IMR-90 (cell line): Measurements from ENCODE around the gene WNT9B. TPM values are rescaled to one million over a fixed set of nuclear protein-coding genes. Genes with fewer than 3 reads are reported as not detected.

Source experiments
- ATAC-seq: fragments of 200-7000 bp; cut with Tn5 transposase; 2 replicates; pipeline ENCODE4 v1.9.1; 2020; ENCODE audit warnings: low read depth, mild to moderate bottlenecking, moderate library complexity
- Bru-seq: library from RNA; stranded (reverse); fragments of 400-500 nt; gene quantifications from one replicate; lab custom pipeline; 2021; lab: Mats Ljungman, UMichigan
- BruChase-seq, 2 experiments: library from RNA; stranded (reverse); fragments of 400-500 nt; gene quantifications; one replicate each; lab custom pipeline; 2021; lab: Mats Ljungman, UMichigan
- BruUV-seq: library from RNA; stranded (reverse); fragments of 400-500 nt; replicated peaks from 2 replicates; lab custom pipeline; 2021; lab: Mats Ljungman, UMichigan
- CTCF ChIA-PET: fragments of 300-600 bp; formaldehyde crosslinking; extraction: SDS; loops from one replicate; lab custom pipeline; 2021; ENCODE audit warnings: antibody characterized with exemption; lab: Yijun Ruan, JAX
- POLR2A ChIA-PET: fragments of 300-600 bp; sonication (Branson Sonifier 250); formaldehyde crosslinking; loops from one replicate; lab custom pipeline; 2022; ENCODE audit warnings: antibody characterized with exemption; ENCODE audit not compliant: unreplicated experiment; lab: Charles Lee
- DNase-seq: peaks from one replicate; pipeline ENCODE4 v3.0.0; 2013
- H2AFZ ChIP-seq: replicated peaks from 2 replicates; pipeline ENCODE3; 2013; ENCODE audit warnings: low read length, mild to moderate bottlenecking; ENCODE audit not compliant: poor library complexity
- H2AK5ac ChIP-seq: 2 replicates; pipeline ENCODE4 v1.6.1; 2013; ENCODE audit warnings: low read depth, low read length, inconsistent platforms
- H2AK9ac ChIP-seq: replicated peaks from 2 replicates; pipeline ENCODE3; 2013; ENCODE audit warnings: mild to moderate bottlenecking, low read depth, low read length, moderate library complexity; ENCODE audit not compliant: poor library complexity
- H2BK120ac ChIP-seq: 2 replicates; pipeline ENCODE4 v1.6.1; 2013; ENCODE audit warnings: low read depth, low read length, inconsistent platforms
- H2BK15ac ChIP-seq: 3 replicates; pipeline ENCODE4 v1.6.1; 2013; ENCODE audit warnings: low read depth, low read length, inconsistent platforms
- H2BK20ac ChIP-seq: 2 replicates; pipeline ENCODE4 v1.6.1; 2013; ENCODE audit warnings: low read depth, mild to moderate bottlenecking, inconsistent platforms, low read length, moderate library complexity
- H2BK5ac ChIP-seq: 2 replicates; pipeline ENCODE4 v1.6.1; 2013; ENCODE audit warnings: mild to moderate bottlenecking, low read depth, low read length, inconsistent platforms; ENCODE audit not compliant: poor library complexity, severe bottlenecking
- H3K14ac ChIP-seq: replicated peaks from 2 replicates; pipeline ENCODE4 v1.6.1; 2013; ENCODE audit warnings: low read depth, low read length, inconsistent platforms
- H3K18ac ChIP-seq: 2 replicates; pipeline ENCODE4 v1.6.1; 2013; ENCODE audit warnings: low read depth, low read length, control low read depth
- H3K23ac ChIP-seq: 2 replicates; pipeline ENCODE4 v1.6.1; 2013; ENCODE audit warnings: low read depth, low read length, inconsistent platforms
- H3K27ac ChIP-seq: 2 replicates; pipeline ENCODE4 v1.5.1; 2013; ENCODE audit warnings: mild to moderate bottlenecking, control low read depth, low read length; ENCODE audit not compliant: insufficient read depth
- H3K27me3 ChIP-seq: 2 replicates; pipeline ENCODE4 v1.6.1; 2013; ENCODE audit warnings: low read length; ENCODE audit not compliant: control insufficient read depth, insufficient read depth
- H3K36me3 ChIP-seq: 2 replicates; pipeline ENCODE4 v1.6.1; 2013; ENCODE audit warnings: low read length, mixed read lengths; ENCODE audit not compliant: control insufficient read depth, insufficient read depth
- H3K4ac ChIP-seq: 2 replicates; pipeline ENCODE4 v1.6.1; 2013; ENCODE audit warnings: low read depth, low read length, inconsistent platforms
- H3K4me1 ChIP-seq: 2 replicates; pipeline ENCODE4 v1.6.1; 2013; ENCODE audit warnings: low read length, mixed read lengths; ENCODE audit not compliant: control insufficient read depth, insufficient read depth
- H3K4me2 ChIP-seq: 2 replicates; pipeline ENCODE4 v1.6.1; 2013; ENCODE audit warnings: low read depth, mild to moderate bottlenecking, control low read depth, low read length, moderate library complexity
- H3K4me3 ChIP-seq: 2 replicates; pipeline ENCODE4 v1.5.1; 2013; ENCODE audit warnings: low read depth, mild to moderate bottlenecking, control low read depth, low read length, moderate library complexity; ENCODE audit not compliant: insufficient read depth
- H3K56ac ChIP-seq: 2 replicates; pipeline ENCODE4 v1.6.1; 2013; ENCODE audit warnings: low read length, inconsistent platforms; ENCODE audit not compliant: insufficient read depth; ENCODE audit errors: extremely low read depth
- H3K79me1 ChIP-seq, 2 experiments: 2 replicates each; pipeline ENCODE4 v1.6.1; 2013; ENCODE audit warnings: low read length in 2 of 2, inconsistent platforms in 1 of 2, low read depth in 1 of 2
- H3K9ac ChIP-seq: 2 replicates; pipeline ENCODE4 v1.6.1; 2013; ENCODE audit warnings: low read depth, low read length, control low read depth
- H3K9me1 ChIP-seq: 2 replicates; pipeline ENCODE4 v1.6.1; 2013; ENCODE audit warnings: low read length, inconsistent platforms; ENCODE audit not compliant: insufficient read depth
- H3K9me3 ChIP-seq: 2 replicates; pipeline ENCODE4 v1.6.1; 2013; ENCODE audit warnings: low read length; ENCODE audit not compliant: control insufficient read depth, insufficient read depth
- H4K20me1 ChIP-seq: 2 replicates; pipeline ENCODE4 v1.6.1; 2013; ENCODE audit warnings: low read length, inconsistent platforms; ENCODE audit not compliant: insufficient read depth
- H4K5ac ChIP-seq: 2 replicates; pipeline ENCODE4 v1.6.1; 2013; ENCODE audit warnings: mild to moderate bottlenecking, low read depth, low read length, control low read depth
- H4K8ac ChIP-seq, 2 experiments: 2 replicates each; pipeline ENCODE4 v1.6.1; 2013; ENCODE audit warnings: low read depth in 2 of 2, low read length in 2 of 2, control low read depth in 1 of 2, inconsistent platforms in 1 of 2
- H4K91ac ChIP-seq: 2 replicates; pipeline ENCODE4 v1.6.1; 2013; ENCODE audit warnings: low read depth, low read length, inconsistent platforms; ENCODE audit not compliant: insufficient read depth
- CEBPB ChIP-seq: IDR thresholded peaks from 2 replicates; pipeline ENCODE4 v1.6.1; 2012; ENCODE audit warnings: low read depth, low read length, improper control_type of control experiment
- MAFK ChIP-seq: IDR thresholded peaks from 2 replicates; pipeline ENCODE4 v1.6.1; 2012; ENCODE audit warnings: low read depth, low read length, improper control_type of control experiment
- POLR2A ChIP-seq: IDR thresholded peaks from 2 replicates; pipeline ENCODE4 v1.6.1; 2012; ENCODE audit warnings: mild to moderate bottlenecking, low read depth, low read length
- WGBS, 2 experiments: methylation state at CpG; one replicate each; pipeline versions ENCODE4 v1.1.5 to v1.1.7; 2013; ENCODE audit warnings: missing lambda C conversion rate in 2 of 2; ENCODE audit not compliant: insufficient read length in 1 of 2; ENCODE audit errors: extremely low coverage in 2 of 2; 5-methylcytosine and 5-hydroxymethylcytosine counted together
- dilution Hi-C: fragments of 300-500 bp; cut with HindIII; formaldehyde crosslinking; loops from one replicate; pipeline ENCODE4 v1.14.3; 2018; ENCODE audit warnings: low sequenced_read_pairs; ENCODE audit not compliant: unreplicated experiment
- in situ Hi-C: fragments of 300-500 bp; cut with MboI; formaldehyde crosslinking; loops from 3 replicates; pipeline ENCODE4 v1.14.3; 2019; ENCODE audit warnings: low sequenced_read_pairs, inconsistent platforms, mixed read lengths
- intact Hi-C: fragments of 100-400 bp; cut with micrococcal nuclease; formaldehyde crosslinking; loops from 2 replicates; pipeline ENCODE4 v1.10.0; 2022
- long read RNA-seq: library from polyadenylated mRNA; unstranded; transcript quantifications from one replicate; pipeline ENCODE4 v2.0.0, GENCODE V29; 2021; ENCODE audit not compliant: unreplicated experiment
- polyA plus RNA-seq, 3 experiments: library from polyadenylated mRNA; depleted of rRNA; stranded (reverse); fragments of >200 nt; gene quantifications; 2 replicates each; pipeline ENCODE4 v1.2.3, GENCODE V29; 2012; ENCODE audit warnings: low replicate concordance in 1 of 3
- total RNA-seq: library from RNA; depleted of rRNA; stranded (reverse); fragments of >200 nt; gene quantifications from 2 replicates; pipeline ENCODE4 v1.2.3, GENCODE V29; 2012; rRNA removed
- TF ChIP-seq, protein P1 (sequence below): conservative IDR thresholded peaks from 2 replicates; pipeline ENCODE4 v1.5.1; 2012; ENCODE audit warnings: mild to moderate bottlenecking, low read depth, low read length, improper control_type of control experiment

WNT9B gene, protein sequence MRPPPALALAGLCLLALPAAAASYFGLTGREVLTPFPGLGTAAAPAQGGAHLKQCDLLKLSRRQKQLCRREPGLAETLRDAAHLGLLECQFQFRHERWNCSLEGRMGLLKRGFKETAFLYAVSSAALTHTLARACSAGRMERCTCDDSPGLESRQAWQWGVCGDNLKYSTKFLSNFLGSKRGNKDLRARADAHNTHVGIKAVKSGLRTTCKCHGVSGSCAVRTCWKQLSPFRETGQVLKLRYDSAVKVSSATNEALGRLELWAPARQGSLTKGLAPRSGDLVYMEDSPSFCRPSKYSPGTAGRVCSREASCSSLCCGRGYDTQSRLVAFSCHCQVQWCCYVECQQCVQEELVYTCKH
- not detected in 2 replicates for total RNA-seq
- polyA plus RNA-seq (2012; rRNA removed) = not detected in 2 replicates
- not detected in 2 replicates for polyA plus RNA-seq (2012; cell fraction: cytosol; rRNA removed)
- polyA plus RNA-seq (2012; cell fraction: nucleus; rRNA removed; ENCODE audit: low replicate concordance) = not detected in 2 replicates
- not detected for Bru-seq, nascent RNA
- not detected for BruChase-seq, experiment 1, labeled RNA remaining after a 6-hour chase
- percentile 3 among the genes with signal in this experiment for BruChase-seq, experiment 2, labeled RNA remaining after a 2-hour chase
- long read RNA-seq = 0 reads

DNA sequence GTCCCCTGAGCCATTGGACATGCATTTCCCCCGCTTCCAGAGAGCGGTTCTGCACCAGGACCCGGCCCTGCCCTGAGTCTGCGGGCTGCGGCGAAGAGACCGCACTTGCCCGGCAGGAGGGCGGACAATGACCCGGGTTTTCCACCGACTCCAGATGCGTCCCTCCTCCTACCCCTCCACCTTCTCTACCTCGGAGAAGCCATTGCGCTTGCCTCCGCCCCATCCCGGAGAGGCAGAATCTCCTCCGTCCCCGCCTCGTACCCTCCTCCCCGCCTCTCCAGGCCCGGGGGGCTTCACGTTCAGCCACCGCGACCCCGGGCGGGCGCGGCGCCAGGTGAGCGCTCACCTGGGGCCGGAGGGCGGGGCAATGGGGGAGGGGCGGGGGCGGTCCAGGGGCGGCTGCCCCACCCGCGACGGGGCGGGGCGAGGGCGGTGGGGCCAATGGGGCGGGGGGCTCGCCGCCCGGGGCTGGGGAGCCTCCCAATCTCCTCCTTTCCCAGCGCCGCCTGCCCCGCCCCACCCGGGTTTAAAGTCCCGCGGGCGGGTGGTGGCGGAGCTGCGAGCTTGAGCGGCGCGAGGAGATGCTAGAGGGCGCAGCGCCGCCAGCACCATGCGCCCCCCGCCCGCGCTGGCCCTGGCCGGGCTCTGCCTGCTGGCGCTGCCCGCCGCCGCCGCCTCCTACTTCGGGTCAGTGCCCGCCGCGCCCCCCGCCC, at the start of gene WNT9B:
WNT9B (plus strand) TSS at position 555 of the 713 bp plus-strand sequence; CDS start at position 611, 56 bp downstream.
- no peak within 1 kb of the TSS for H2AK5ac ChIP-seq
- dilution Hi-C loops (no loop called here), intact Hi-C loops (loop anchor here (5.0 to 10.0 kb wide), 2 partner anchors 56 to 71 kb away; partner anchors contain the start of gene GOSR2), in situ Hi-C loops (loop anchor here (25.0 kb wide), 1 partner anchor 161 kb away; no protein-coding TSS in a partner anchor)
- no peak within 1 kb of the TSS for H4K8ac ChIP-seq
- no peak within 1 kb of the TSS for H3K23ac ChIP-seq
- peak within 1 kb of the TSS; percentile 86 for H3K4me2 ChIP-seq
- no peak within 1 kb of the TSS for H2BK15ac ChIP-seq
- H2AFZ ChIP-seq = peak within 1 kb of the TSS; percentile 83
- peak; percentile 36 for ATAC-seq
- H3K36me3 ChIP-seq = no peaks in the 10 kb centered on the region
- no peaks in the 10 kb centered on the region for H3K9me3 ChIP-seq
- no peak within 1 kb of the TSS for H3K27ac ChIP-seq
- no peak within 1 kb of the TSS for H3K4ac ChIP-seq
- DNase-seq = no peak
- TF ChIP-seq CEBPB = no peak
- TF ChIP-seq POLR2A = no peak
- no peak for TF ChIP-seq MAFK
- TF ChIP-seq, protein P1, sequence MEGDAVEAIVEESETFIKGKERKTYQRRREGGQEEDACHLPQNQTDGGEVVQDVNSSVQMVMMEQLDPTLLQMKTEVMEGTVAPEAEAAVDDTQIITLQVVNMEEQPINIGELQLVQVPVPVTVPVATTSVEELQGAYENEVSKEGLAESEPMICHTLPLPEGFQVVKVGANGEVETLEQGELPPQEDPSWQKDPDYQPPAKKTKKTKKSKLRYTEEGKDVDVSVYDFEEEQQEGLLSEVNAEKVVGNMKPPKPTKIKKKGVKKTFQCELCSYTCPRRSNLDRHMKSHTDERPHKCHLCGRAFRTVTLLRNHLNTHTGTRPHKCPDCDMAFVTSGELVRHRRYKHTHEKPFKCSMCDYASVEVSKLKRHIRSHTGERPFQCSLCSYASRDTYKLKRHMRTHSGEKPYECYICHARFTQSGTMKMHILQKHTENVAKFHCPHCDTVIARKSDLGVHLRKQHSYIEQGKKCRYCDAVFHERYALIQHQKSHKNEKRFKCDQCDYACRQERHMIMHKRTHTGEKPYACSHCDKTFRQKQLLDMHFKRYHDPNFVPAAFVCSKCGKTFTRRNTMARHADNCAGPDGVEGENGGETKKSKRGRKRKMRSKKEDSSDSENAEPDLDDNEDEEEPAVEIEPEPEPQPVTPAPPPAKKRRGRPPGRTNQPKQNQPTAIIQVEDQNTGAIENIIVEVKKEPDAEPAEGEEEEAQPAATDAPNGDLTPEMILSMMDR = 0 out of 2 replicates have a peak, but pooled peaks have one; percentile 2
- CTCF ChIA-PET = interaction anchor here (0.9 kb wide), 1 partner anchor 10 kb away, joined by 3 read pairs; no protein-coding TSS in a partner anchor
- H3K79me1 ChIP-seq = no peaks in the 10 kb centered on the region
- peak within 1 kb of the TSS; percentile 35 for H3K4me3 ChIP-seq
- POLR2A ChIA-PET = no interaction called here
- no peak within 1 kb of the TSS for H2BK120ac ChIP-seq
- H4K5ac ChIP-seq = no peak within 1 kb of the TSS
- no peak within 1 kb of the TSS for H3K18ac ChIP-seq
- no peak within 1 kb of the TSS for H2AK9ac ChIP-seq
- H3K9me1 ChIP-seq = no peaks in the 10 kb centered on the region
- H4K91ac ChIP-seq = no peak within 1 kb of the TSS
- no peak within 1 kb of the TSS for H2BK20ac ChIP-seq
- no peaks in the 10 kb centered on the region; the same call in 1 of the 2 replicates for H3K4me1 ChIP-seq
- peaks cover 82% of the 10 kb centered on the region for H3K27me3 ChIP-seq
- BruUV-seq = no TSS peak
- H3K56ac ChIP-seq = no peak within 1 kb of the TSS
- 1% methylated on average over 21 of the region's 75 CpGs; no CpG with 5 or more reads in 1 of the 2 experiments for WGBS, 2 experiments
- H3K14ac ChIP-seq = no peak within 1 kb of the TSS
- 0 out of 2 replicates have a peak, but pooled peaks cover 5% of the 10 kb centered on the region for H4K20me1 ChIP-seq
- H2BK5ac ChIP-seq = no peak within 1 kb of the TSS
- no peak within 1 kb of the TSS for H3K9ac ChIP-seq
